ENCODE results near the gene FRMD6. TPM values are rescaled to one million over a fixed set of nuclear protein-coding genes. Genes with fewer than 3 reads are reported as not detected.

FRMD6 gene
- total and polyA plus RNA-seq, 4 donors = 3.2 to 27.2 (median 8.6) TPM

DNA sequence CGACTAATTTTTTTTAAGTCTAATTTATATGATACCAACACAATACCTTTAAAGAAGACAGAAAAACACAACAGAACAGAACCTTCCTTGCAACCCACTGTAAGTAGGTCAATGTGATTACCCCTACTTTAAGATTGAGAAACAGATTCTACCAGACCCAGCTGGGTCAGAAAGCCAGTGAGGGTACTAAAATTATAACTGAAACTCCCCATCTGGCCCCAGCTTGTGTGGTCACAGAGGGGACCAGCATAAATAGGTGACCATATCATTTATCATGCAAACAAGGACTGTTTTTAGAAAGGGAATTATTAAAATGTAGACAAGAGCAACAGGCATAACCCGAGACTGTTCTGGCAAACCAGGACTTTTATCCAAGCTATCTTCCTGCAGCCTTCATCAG, 30.1 kb upstream of the FRMD6 start:
- no peaks in the 10 kb centered on the region for H3K27me3 ChIP-seq (ENCODE audit: control insufficient read depth in 3 of 3, insufficient read depth in 3 of 3, low read length in 2 of 3)
- no peak overlapping the region for H3K9ac ChIP-seq (ENCODE audit: insufficient read depth in 1 of 2, low read length in 2 of 2)
- H3K27ac ChIP-seq (ENCODE audit: low read depth in 1 of 2, low read length in 1 of 2) = no peak overlapping the region
- DNase-seq (no peak), ATAC-seq (ENCODE audit: insufficient read depth, low FRiP score) (no peak)
- TF ChIP-seq, protein P1, sequence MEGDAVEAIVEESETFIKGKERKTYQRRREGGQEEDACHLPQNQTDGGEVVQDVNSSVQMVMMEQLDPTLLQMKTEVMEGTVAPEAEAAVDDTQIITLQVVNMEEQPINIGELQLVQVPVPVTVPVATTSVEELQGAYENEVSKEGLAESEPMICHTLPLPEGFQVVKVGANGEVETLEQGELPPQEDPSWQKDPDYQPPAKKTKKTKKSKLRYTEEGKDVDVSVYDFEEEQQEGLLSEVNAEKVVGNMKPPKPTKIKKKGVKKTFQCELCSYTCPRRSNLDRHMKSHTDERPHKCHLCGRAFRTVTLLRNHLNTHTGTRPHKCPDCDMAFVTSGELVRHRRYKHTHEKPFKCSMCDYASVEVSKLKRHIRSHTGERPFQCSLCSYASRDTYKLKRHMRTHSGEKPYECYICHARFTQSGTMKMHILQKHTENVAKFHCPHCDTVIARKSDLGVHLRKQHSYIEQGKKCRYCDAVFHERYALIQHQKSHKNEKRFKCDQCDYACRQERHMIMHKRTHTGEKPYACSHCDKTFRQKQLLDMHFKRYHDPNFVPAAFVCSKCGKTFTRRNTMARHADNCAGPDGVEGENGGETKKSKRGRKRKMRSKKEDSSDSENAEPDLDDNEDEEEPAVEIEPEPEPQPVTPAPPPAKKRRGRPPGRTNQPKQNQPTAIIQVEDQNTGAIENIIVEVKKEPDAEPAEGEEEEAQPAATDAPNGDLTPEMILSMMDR (IDR thresholded peaks at IDR 0.05; ENCODE audit: control extremely low read depth, extremely low read depth) = no peak
- WGBS, 2 donors = 86 to 90% methylated on average over 2 of the region's 2 CpGs
- H3K4me1 ChIP-seq (ENCODE audit: control insufficient read depth in 5 of 5, insufficient read depth in 5 of 5, low read length in 5 of 5) = peaks cover 0 to 14% (median 6%) of the 10 kb centered on the region in 5 donors
- H3K9me3 ChIP-seq (ENCODE audit: control insufficient read depth in 4 of 4, insufficient read depth in 3 of 4, low read length in 3 of 4) = no peaks in the 10 kb centered on the region
- H3K4me3 ChIP-seq = no peak overlapping the region
- no peaks in the 10 kb centered on the region for H3K36me3 ChIP-seq (ENCODE audit: control insufficient read depth in 4 of 4, insufficient read depth in 4 of 4, low read length in 4 of 4)

- whole genome bisulfite sequencing, 2 donors = 73 to 80% methylated on average over 2 of the region's 2 CpGs
These were observed 29.3 kb upstream of the FRMD6 start for GRCh38 chr14:51622376-51622775.

DNA sequence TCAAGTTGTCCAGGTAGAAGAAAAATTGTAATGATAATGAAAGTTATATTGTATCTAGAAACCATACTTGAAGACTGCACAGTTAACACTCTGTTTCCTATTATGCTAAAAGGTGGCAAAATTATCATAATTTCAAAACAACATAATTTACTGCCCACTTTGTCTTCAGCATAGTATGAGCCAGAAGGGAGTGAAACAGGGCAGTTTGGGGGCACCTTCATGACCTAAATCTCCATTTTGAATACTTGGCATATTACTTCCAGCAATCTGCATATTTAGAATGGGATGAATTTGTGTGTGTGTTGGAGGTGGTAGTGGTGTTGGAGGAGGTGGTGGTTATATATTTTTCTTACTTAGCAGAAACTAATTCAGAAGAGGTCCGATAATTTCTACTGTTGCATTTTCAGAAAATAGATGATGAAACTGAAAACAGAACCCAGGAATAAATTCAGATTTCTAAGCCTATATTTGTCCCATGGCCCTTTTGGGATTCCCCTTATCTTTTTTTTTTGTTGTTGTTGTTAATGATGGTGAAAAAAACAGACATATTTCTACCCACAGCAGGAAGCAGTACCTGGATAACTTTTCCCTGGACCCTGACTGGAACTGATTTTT, 26.6 kb upstream of the FRMD6 start:
- TF ChIP-seq, protein P1 (IDR thresholded peaks at IDR 0.05; ENCODE audit: control extremely low read depth, extremely low read depth) = no peak
- Histone ChIP-seq H3K36me3 (ENCODE audit: control insufficient read depth in 4 of 4, insufficient read depth in 4 of 4, low read length in 4 of 4) (no peaks in the 10 kb centered on the region), H3K4me1 (ENCODE audit: control insufficient read depth in 5 of 5, insufficient read depth in 5 of 5, low read length in 5 of 5) (peaks cover 0 to 3% (median 0%) of the 10 kb centered on the region in 5 donors), H3K27me3 (ENCODE audit: control insufficient read depth in 3 of 3, insufficient read depth in 3 of 3, low read length in 2 of 3) (no peaks in the 10 kb centered on the region), H3K9ac (ENCODE audit: insufficient read depth in 1 of 2, low read length in 2 of 2) (no peak overlapping the region), H3K4me3 (no peak overlapping the region), H3K9me3 (ENCODE audit: control insufficient read depth in 4 of 4, insufficient read depth in 3 of 4, low read length in 3 of 4) (no peaks in the 10 kb centered on the region), H3K27ac (ENCODE audit: low read depth in 1 of 2, low read length in 1 of 2) (no peak overlapping the region)
- DNase-seq = no peak
- no peak for ATAC-seq (ENCODE audit: insufficient read depth, low FRiP score)
- 92 to 97% methylated on average over 1 of the region's 1 CpG for WGBS, 2 donors

More at GRCh38 chr14:51622376-51622775, 29.3 kb upstream of the FRMD6 start:
- no peak overlapping the region for H3K9ac ChIP-seq (ENCODE audit: insufficient read depth in 1 of 2, low read length in 2 of 2)
- TF ChIP-seq, protein P1 (IDR thresholded peaks at IDR 0.05; ENCODE audit: control extremely low read depth, extremely low read depth) = no peak
- H3K4me1 ChIP-seq (ENCODE audit: control insufficient read depth in 5 of 5, insufficient read depth in 5 of 5, low read length in 5 of 5) = peaks cover 0 to 10% (median 0%) of the 10 kb centered on the region in 5 donors
- ATAC-seq (ENCODE audit: insufficient read depth, low FRiP score) (no peak), DNase-seq (no peak)
- no peaks in the 10 kb centered on the region for H3K27me3 ChIP-seq (ENCODE audit: control insufficient read depth in 3 of 3, insufficient read depth in 3 of 3, low read length in 2 of 3)
- H3K27ac ChIP-seq (ENCODE audit: low read depth in 1 of 2, low read length in 1 of 2) = no peak overlapping the region
- H3K4me3 ChIP-seq = no peak overlapping the region
- no peaks in the 10 kb centered on the region for H3K9me3 ChIP-seq (ENCODE audit: control insufficient read depth in 4 of 4, insufficient read depth in 3 of 4, low read length in 3 of 4)
- no peaks in the 10 kb centered on the region for H3K36me3 ChIP-seq (ENCODE audit: control insufficient read depth in 4 of 4, insufficient read depth in 4 of 4, low read length in 4 of 4)

DNA sequence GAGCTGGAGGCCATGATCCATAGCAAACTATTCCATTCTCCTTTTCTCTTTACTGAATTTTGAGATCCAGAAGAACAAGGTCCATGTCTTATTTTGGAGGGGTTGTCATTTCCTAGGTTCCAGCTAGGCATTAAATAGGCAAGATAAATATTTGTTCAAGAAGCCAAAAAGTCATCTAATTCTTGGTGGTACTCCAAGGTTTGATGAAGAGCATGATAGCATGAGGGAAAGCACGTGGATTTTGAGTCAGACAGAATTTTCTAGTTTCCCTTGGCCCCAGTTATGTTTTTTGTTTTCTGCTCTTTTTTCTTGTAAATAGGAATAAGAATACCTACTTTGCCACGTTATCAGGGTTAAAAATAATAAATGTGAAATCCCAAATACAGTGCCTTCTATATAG, 25.5 kb upstream of the FRMD6 start:
- no peak overlapping the region for H3K27ac ChIP-seq (ENCODE audit: low read depth in 1 of 2, low read length in 1 of 2)
- H3K27me3 ChIP-seq (ENCODE audit: control insufficient read depth in 3 of 3, insufficient read depth in 3 of 3, low read length in 2 of 3) = no peaks in the 10 kb centered on the region
- H3K4me3 ChIP-seq = no peak overlapping the region
- DNase-seq (no peak), ATAC-seq (ENCODE audit: insufficient read depth, low FRiP score) (no peak)
- H3K4me1 ChIP-seq (ENCODE audit: control insufficient read depth in 5 of 5, insufficient read depth in 5 of 5, low read length in 5 of 5) = no peaks in the 10 kb centered on the region
- no peaks in the 10 kb centered on the region for H3K36me3 ChIP-seq (ENCODE audit: control insufficient read depth in 4 of 4, insufficient read depth in 4 of 4, low read length in 4 of 4)
- H3K9me3 ChIP-seq (ENCODE audit: control insufficient read depth in 4 of 4, insufficient read depth in 3 of 4, low read length in 3 of 4) = no peaks in the 10 kb centered on the region
- TF ChIP-seq, protein P1 (IDR thresholded peaks at IDR 0.05; ENCODE audit: control extremely low read depth, extremely low read depth) = no peak
- 72 to 85% methylated on average over 2 of the region's 2 CpGs for WGBS, 2 donors
- H3K9ac ChIP-seq (ENCODE audit: insufficient read depth in 1 of 2, low read length in 2 of 2) = no peak overlapping the region
